Activated T-cell treated with anti-CD3 and anti-CD28 coated beads, Interleukin-2, amount 50 U/mL, for 72 hours (primary cell): ENCODE data around the gene MISP. TPM values are rescaled to one million over a fixed set of nuclear protein-coding genes. Genes with fewer than 3 reads are reported as not detected.
A peak's percentile ranks its signal among the peaks of the same experiment; 100 is the strongest.
"Not testable (repeated sequence)": the region's sequence is repeated elsewhere in the genome, so short reads cannot be mapped to it uniquely, and the experiment has no call there.

Experiments used
- ATAC-seq, 2 donors: fragments of 150-1000 bp; cut with Tn5 transposase; replicated peaks in 1 of 2; 2 replicates each; pipeline ENCODE4 v1.10.0; 2021; ENCODE audit warnings: moderate library complexity in 2 of 2, mild to moderate bottlenecking in 1 of 2
- DNase-seq, 2 donors: peaks; one replicate each; pipeline ENCODE4 v3.0.0; 2021 to 2022; ENCODE audit warnings: mixed read lengths in 1 of 2
- H3K27ac Mint-ChIP-seq: one replicate; pipeline ENCODE4 v1.8.0; 2022; ENCODE audit warnings: mild to moderate bottlenecking, moderate library complexity, mixed read lengths
- H3K27me3 Mint-ChIP-seq: one replicate; pipeline ENCODE4 v1.8.0; 2022; ENCODE audit warnings: low read depth, mixed read lengths
- H3K36me3 Mint-ChIP-seq, 2 donors: one replicate each; pipeline ENCODE4 v1.8.0; 2022; ENCODE audit warnings: mixed read lengths in 2 of 2, mild to moderate bottlenecking in 1 of 2; ENCODE audit not compliant: insufficient read depth in 2 of 2
- H3K4me1 Mint-ChIP-seq: one replicate; pipeline ENCODE4 v1.8.0; 2022; ENCODE audit warnings: low read depth, mixed read lengths
- H3K4me3 Mint-ChIP-seq, 2 donors: one replicate each; pipeline ENCODE4 v1.8.0; 2022; ENCODE audit warnings: mild to moderate bottlenecking in 2 of 2, mixed read lengths in 2 of 2, moderate library complexity in 2 of 2
- H3K9me3 Mint-ChIP-seq, 2 donors: one replicate each; pipeline ENCODE4 v1.8.0; 2022; ENCODE audit warnings: mixed read lengths in 2 of 2
- total RNA-seq, 2 donors: library from RNA; stranded (reverse); gene quantifications; one replicate each; pipeline ENCODE4 v1.2.3, GENCODE V29; 2022

Gene MISP
- total RNA-seq, 2 donors from 2014 or later = not detected

GRCh38 chr19:729965-730668 is 20.8 kb upstream of the MISP start:
- DNase-seq (no peak), ATAC-seq (no peak)
- Mint-ChIP-seq H3K27me3 (no peaks in the 10 kb centered on the region), H3K36me3 (no peaks in the 10 kb centered on the region), H3K9me3 (no peaks in the 10 kb centered on the region), H3K4me1 (peaks cover 11% of the 10 kb centered on the region), H3K27ac (no peak overlapping the region), H3K4me3 (no peak overlapping the region)

GRCh38 chr19:731000-731399 is 19.9 kb upstream of the MISP start:
- ATAC-seq = no peak
- no peak overlapping the region for H3K27ac Mint-ChIP-seq
- peaks cover 11% of the 10 kb centered on the region for H3K4me1 Mint-ChIP-seq
- no peak overlapping the region for H3K4me3 Mint-ChIP-seq
- no peaks in the 10 kb centered on the region for H3K9me3 Mint-ChIP-seq
- no peaks in the 10 kb centered on the region for H3K27me3 Mint-ChIP-seq
- no peaks in the 10 kb centered on the region for H3K36me3 Mint-ChIP-seq
- no peak for DNase-seq

- peaks cover 11% of the 10 kb centered on the region for H3K4me1 Mint-ChIP-seq
- no peaks in the 10 kb centered on the region for H3K36me3 Mint-ChIP-seq
- no peaks in the 10 kb centered on the region for H3K27me3 Mint-ChIP-seq
- DNase-seq (no peak), ATAC-seq (no peak)
- H3K9me3 Mint-ChIP-seq = no peaks in the 10 kb centered on the region
- no peak overlapping the region for H3K27ac Mint-ChIP-seq
- no peak overlapping the region for H3K4me3 Mint-ChIP-seq
These were observed 18.5 kb upstream of the MISP start for GRCh38 chr19:732148-733069.

DNA sequence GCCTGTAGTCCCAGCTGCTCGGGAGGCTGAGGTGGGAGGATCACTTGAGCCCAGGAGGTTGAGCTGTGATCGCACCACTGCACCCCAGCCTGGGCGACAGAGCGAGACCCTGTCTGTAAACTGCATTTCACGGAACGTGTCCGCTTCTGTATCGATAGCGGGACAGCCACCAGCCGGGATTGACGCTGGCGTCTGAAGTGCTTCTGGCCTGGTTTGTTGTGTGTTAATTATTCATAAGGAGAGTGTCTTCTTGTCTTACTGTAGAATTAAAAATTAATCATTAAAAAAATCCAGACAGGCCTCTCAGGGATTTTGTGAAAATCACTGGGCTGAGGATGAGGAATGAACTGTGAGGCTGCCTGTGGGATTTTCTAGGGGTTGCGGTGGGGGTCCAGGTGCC is 16.2 kb upstream of the MISP start:
- DNase-seq = no peak
- H3K4me3 Mint-ChIP-seq = no peak overlapping the region
- H3K27me3 Mint-ChIP-seq = no peaks in the 10 kb centered on the region
- H3K27ac Mint-ChIP-seq = no peak overlapping the region
- H3K9me3 Mint-ChIP-seq = no peaks in the 10 kb centered on the region
- no peaks in the 10 kb centered on the region for H3K36me3 Mint-ChIP-seq
- peaks cover 11% of the 10 kb centered on the region for H3K4me1 Mint-ChIP-seq
- ATAC-seq = no peak

DNA sequence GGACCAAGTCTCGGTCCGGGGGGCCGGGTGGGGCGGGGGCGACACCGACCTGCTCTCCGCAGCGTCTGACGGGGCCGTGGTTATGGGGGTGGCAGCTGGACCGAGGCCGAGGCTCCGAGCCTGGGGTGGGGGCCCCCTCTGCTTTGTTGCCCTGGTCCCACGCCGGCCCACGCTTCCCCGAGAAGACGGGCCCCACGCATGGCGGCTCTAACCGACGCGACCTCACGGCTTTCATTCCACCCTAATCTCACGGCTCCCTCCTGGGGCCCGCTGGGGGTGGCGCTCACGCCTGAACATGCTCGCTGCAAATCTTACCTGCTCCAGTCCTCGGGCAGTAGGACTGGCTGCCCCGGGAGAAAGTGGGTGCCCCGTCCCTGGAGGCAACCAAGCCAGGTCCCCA is 14.8 kb upstream of the MISP start:
- Mint-ChIP-seq H3K36me3 (no peaks in the 10 kb centered on the region), H3K9me3 (no peaks in the 10 kb centered on the region), H3K4me3 (no peak overlapping the region), H3K27ac (no peak overlapping the region), H3K27me3 (no peaks in the 10 kb centered on the region), H3K4me1 (peaks cover 11% of the 10 kb centered on the region)
- no peak for ATAC-seq
- DNase-seq = no peak

- H3K36me3 Mint-ChIP-seq = no peaks in the 10 kb centered on the region
- no peak overlapping the region for H3K27ac Mint-ChIP-seq
- ATAC-seq = peak; percentile 72 to 74
- H3K4me3 Mint-ChIP-seq = no peak overlapping the region
- H3K4me1 Mint-ChIP-seq = peaks cover 7% of the 10 kb centered on the region
- H3K9me3 Mint-ChIP-seq = no peaks in the 10 kb centered on the region
- no peaks in the 10 kb centered on the region for H3K27me3 Mint-ChIP-seq
- peak; percentile 67 to 72 for DNase-seq
These were observed 13.3 kb upstream of the MISP start for GRCh38 chr19:737591-738093.

DNA sequence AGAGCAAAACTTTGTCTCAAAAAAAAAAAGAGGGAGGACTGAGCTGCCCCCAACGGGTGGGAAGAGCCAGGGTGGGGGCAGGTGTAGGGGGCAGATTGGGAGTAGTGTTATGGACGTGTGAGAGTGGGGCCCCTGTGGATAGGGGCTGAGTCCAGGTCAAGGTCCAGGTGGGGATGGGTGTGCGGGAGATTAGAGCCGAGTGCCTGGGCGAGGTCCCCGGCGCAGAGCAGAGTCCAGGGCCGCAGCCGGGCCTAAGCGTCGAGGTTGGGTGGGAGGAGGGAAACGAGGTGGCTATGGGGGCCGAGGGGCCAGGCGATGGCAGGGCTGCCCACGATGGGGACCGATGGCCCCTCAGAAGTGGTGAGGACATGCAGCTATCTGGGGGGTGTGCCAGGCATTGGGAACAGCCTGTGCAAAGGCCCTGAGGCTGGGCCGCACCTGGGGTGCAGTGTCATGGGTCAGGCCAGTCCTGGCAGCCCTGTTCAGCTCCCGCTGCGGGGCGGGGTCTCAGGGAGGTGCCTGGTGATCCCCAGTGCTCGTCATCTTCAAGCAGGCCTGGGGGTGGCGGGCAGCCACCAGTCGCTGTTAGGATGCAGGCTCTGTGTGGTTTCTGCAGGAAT is 12.3 kb upstream of the MISP start:
- no peaks in the 10 kb centered on the region for H3K36me3 Mint-ChIP-seq
- H3K27ac Mint-ChIP-seq = no peak overlapping the region
- no peak overlapping the region for H3K4me3 Mint-ChIP-seq
- H3K4me1 Mint-ChIP-seq = peaks cover 5% of the 10 kb centered on the region
- DNase-seq = no peak
- no peaks in the 10 kb centered on the region for H3K27me3 Mint-ChIP-seq
- no peak for ATAC-seq
- peaks cover 0 to 1% of the 10 kb centered on the region in 2 donors for H3K9me3 Mint-ChIP-seq

- Mint-ChIP-seq H3K27ac (no peak overlapping the region), H3K27me3 (no peaks in the 10 kb centered on the region), H3K4me3 (no peak overlapping the region), H3K9me3 (peaks cover 0 to 2% of the 10 kb centered on the region in 2 donors), H3K4me1 (no peaks in the 10 kb centered on the region), H3K36me3 (peaks cover 0 to 3% of the 10 kb centered on the region in 2 donors)
- no peak for DNase-seq
- ATAC-seq = no peak
These were observed 10.8 kb upstream of the MISP start for GRCh38 chr19:739998-740715.

DNA sequence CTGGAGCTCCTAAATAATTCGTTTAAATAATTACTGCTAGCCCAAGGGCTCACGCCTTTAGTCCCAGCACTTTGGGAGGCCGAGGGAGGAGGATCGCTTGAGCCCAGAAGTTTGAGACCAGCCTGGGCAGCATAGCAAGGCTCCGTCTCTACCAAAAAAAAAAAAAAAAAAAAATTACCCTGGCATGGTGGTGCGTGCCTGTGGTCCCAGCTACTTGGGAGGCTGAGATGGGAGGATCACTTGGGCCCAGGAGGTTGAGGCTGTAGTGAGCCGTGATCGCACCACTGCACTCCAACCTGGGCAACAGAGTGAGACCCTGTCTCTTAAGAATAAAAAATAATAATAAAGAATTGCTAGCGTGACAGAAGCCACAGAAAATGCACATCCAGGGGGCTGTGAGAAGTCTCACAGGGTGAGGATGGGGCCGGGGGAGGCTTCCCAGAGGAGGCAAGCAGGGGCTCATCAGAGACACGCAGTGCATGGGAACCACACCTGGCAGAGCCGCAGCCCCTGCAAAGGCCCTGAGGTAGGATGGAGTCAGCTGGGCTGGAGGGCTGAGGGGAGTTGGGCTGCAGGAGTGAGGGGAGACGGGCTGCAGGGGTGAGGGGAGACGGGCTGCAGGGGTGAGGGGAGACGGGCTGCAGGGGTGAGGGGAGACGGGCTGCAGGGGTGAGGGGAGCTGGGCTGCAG is 10.0 kb upstream of the MISP start:
- H3K4me3 Mint-ChIP-seq, DNase-seq, ATAC-seq: not testable (repeated sequence)

DNA sequence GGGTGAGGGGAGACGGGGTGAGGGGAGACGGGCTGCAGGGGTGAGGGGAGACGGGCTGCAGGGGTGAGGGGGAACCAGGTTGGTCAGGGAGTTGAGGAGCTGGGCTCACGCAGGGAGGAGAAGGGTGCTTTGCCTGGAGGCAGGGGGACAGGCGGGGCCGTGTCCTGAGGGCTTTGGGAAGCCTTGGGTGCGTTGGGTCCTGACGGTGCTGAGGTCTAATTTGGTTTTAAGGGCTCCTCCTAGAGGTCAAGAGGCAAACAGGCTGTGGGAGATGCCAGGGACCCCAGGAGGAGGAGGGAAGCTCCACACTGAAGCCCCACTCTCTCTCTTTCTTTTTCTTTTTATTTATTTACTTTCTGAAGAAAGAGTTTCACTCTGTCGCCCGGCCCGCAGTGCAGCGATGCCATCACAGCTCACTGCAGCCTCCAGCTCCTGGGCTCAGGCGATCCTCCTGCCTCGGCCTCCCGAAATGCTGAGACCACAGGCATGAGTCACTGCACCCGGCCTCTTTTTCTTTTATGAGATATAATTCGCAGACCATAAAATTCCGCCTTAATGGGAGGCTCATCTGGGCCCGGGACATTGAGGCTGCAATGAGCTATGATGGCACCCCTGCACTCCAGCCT is 9.3 kb upstream of the MISP start:
- Mint-ChIP-seq H3K4me1 (no peaks in the 10 kb centered on the region), H3K27ac (no peak overlapping the region), H3K9me3 (peaks cover 0 to 2% of the 10 kb centered on the region in 2 donors), H3K4me3 (no peak overlapping the region), H3K27me3 (no peaks in the 10 kb centered on the region), H3K36me3 (peaks cover 0 to 3% of the 10 kb centered on the region in 2 donors)
- peak in 1 of 2 donors; percentile 6 for DNase-seq
- ATAC-seq = no peak

More for the DNA sequence above, 10.0 kb upstream of the MISP start:
- not testable (repeated sequence) for H3K4me1 Mint-ChIP-seq, H3K36me3 Mint-ChIP-seq, H3K27me3 Mint-ChIP-seq, H3K9me3 Mint-ChIP-seq, H3K27ac Mint-ChIP-seq

DNA sequence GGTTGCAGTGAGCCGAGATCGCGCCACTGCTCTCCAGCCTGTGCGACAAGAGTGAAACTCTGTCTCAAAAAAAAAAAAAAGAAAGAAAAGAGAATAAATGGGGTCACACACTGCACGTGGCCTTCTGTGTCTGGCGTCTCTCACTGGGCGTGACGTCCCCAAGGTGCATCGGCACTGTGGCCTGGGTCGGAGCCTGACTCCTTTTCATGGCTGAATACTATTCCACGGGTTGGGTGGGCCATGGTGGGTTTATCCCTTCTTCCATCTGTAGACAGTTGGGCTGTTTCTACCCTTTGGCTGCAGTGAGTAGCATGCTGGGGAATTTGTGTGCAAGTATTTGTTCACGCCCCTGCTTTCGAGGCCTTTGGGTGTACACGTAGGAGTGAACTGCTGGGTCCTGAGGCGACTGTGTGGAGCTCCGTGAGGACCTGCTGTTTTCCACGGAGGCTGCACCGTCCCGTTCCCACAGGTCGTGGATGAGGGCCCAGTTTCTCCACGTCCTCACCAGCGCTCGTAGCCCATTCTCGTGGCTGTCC is 8.3 kb upstream of the MISP start:
- no peak overlapping the region for H3K4me3 Mint-ChIP-seq
- H3K9me3 Mint-ChIP-seq = peaks cover 0 to 2% of the 10 kb centered on the region in 2 donors
- no peak overlapping the region for H3K27ac Mint-ChIP-seq
- H3K36me3 Mint-ChIP-seq = peaks cover 0 to 3% of the 10 kb centered on the region in 2 donors
- H3K4me1 Mint-ChIP-seq = no peaks in the 10 kb centered on the region
- H3K27me3 Mint-ChIP-seq = no peaks in the 10 kb centered on the region
- ATAC-seq = no peak
- no peak for DNase-seq
